ENCODE measurements around the gene TLE2. TPM values are rescaled to one million over a fixed set of nuclear protein-coding genes. Genes with fewer than 3 reads are reported as not detected.
A peak's percentile ranks its signal among the peaks of the same experiment; 100 is the strongest.

TLE2 gene
- total and polyA plus RNA-seq, 9 of the 15 experiments (the other 6 are each of a cell fraction or from before 2014, with no cell fraction given): 0.35 to 13.1 (median 6.2) TPM

DNA sequence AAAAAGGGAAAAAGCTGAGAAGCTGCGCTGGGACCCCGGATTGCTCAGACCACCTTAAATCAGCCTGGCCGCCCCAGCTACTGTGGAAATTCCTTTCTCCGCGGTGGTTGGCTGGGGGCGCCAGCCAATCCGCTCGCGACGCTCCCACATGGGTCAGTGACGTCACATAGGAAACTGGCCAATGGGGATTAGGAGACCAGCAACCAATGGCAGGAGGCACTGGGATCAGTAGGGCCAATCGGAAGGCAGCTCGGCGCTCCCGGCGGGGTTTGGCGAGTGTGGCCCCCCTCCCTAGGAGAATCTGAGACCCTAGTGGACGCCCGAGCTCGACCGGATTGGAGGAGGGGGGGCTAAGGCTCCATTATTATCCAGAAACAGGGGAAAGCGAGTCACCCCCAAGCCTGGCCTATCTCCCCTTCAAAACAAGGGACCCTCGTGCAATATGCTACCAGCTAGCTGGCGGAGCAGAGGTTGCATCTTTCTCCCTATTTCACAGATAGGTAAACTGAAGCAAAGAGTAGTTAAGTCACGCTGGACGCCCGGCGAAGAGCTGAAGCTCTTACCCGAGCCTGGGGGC lies 6.5 kb upstream of the TLE2 start (continued):
- TF ChIP-seq, protein P1, sequence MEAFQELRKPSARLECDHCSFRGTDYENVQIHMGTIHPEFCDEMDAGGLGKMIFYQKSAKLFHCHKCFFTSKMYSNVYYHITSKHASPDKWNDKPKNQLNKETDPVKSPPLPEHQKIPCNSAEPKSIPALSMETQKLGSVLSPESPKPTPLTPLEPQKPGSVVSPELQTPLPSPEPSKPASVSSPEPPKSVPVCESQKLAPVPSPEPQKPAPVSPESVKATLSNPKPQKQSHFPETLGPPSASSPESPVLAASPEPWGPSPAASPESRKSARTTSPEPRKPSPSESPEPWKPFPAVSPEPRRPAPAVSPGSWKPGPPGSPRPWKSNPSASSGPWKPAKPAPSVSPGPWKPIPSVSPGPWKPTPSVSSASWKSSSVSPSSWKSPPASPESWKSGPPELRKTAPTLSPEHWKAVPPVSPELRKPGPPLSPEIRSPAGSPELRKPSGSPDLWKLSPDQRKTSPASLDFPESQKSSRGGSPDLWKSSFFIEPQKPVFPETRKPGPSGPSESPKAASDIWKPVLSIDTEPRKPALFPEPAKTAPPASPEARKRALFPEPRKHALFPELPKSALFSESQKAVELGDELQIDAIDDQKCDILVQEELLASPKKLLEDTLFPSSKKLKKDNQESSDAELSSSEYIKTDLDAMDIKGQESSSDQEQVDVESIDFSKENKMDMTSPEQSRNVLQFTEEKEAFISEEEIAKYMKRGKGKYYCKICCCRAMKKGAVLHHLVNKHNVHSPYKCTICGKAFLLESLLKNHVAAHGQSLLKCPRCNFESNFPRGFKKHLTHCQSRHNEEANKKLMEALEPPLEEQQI (IDR thresholded peaks at IDR 0.05): no peak
- TF ChIP-seq SIN3A (IDR thresholded peaks at IDR 0.05; ENCODE audit: borderline replicate concordance in 2 of 2, control insufficient read depth in 1 of 2, low read depth in 2 of 2, low read length in 2 of 2) (peak in 1 of 2 experiments; percentile 66; a peak in 1 of 4 replicates), THRAP3 (IDR thresholded peaks at IDR 0.05; ENCODE audit: borderline replicate concordance) (no peak), ZNF707 (CRISPR knock-in tag; conservative IDR thresholded peaks at IDR 0.05) (no peak), POLR2A (conservative IDR thresholded peaks at IDR 0.05) (peak; percentile 83), MYC (IDR thresholded peaks at IDR 0.05; ENCODE audit: low read depth, low read length) (peak; percentile 12; the same call in 1 of the 2 replicates), MYC (CRISPR knock-in tag; IDR thresholded peaks at IDR 0.05; ENCODE audit: borderline replicate concordance, low read depth) (no peak), ZBTB11 (CRISPR knock-in tag; IDR thresholded peaks at IDR 0.05) (peak in 1 of 3 experiments; percentile 4; a peak in 1 of 6 replicates), ZNF785 (CRISPR knock-in tag; IDR thresholded peaks at IDR 0.05) (no peak), CXXC5 (CRISPR knock-in tag; IDR thresholded peaks at IDR 0.05) (no peak), HNRNPUL1 (IDR thresholded peaks at IDR 0.05; ENCODE audit: low read length) (no peak), VEZF1 (CRISPR knock-in tag; IDR thresholded peaks at IDR 0.05) (peak; percentile 99), ZBED1 (IDR thresholded peaks at IDR 0.05) (no peak), POLR2B (IDR thresholded peaks at IDR 0.05; ENCODE audit: low read depth, partially characterized antibody) (peak; percentile 73), BRD9 (IDR thresholded peaks at IDR 0.05; ENCODE audit: low read depth, partially characterized antibody) (peak; percentile 34), ZNF780A (CRISPR knock-in tag; IDR thresholded peaks at IDR 0.05) (no peak), USF1 (CRISPR knock-in tag; IDR thresholded peaks at IDR 0.05) (peak; percentile 78)
- TF ChIP-seq, protein P2, sequence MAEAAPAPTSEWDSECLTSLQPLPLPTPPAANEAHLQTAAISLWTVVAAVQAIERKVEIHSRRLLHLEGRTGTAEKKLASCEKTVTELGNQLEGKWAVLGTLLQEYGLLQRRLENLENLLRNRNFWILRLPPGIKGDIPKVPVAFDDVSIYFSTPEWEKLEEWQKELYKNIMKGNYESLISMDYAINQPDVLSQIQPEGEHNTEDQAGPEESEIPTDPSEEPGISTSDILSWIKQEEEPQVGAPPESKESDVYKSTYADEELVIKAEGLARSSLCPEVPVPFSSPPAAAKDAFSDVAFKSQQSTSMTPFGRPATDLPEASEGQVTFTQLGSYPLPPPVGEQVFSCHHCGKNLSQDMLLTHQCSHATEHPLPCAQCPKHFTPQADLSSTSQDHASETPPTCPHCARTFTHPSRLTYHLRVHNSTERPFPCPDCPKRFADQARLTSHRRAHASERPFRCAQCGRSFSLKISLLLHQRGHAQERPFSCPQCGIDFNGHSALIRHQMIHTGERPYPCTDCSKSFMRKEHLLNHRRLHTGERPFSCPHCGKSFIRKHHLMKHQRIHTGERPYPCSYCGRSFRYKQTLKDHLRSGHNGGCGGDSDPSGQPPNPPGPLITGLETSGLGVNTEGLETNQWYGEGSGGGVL (CRISPR knock-in tag; IDR thresholded peaks at IDR 0.05): no peak
